GM21529 (cell line): Measurements from ENCODE around the gene BRSK2.
"Not testable (repeated sequence)": the region's sequence is repeated elsewhere in the genome, so short reads cannot be mapped to it uniquely, and the experiment has no call there.

Source experiments
- ATAC-seq: cut with Tn5 transposase; IDR thresholded peaks from one replicate; pipeline ENCODE4 v1.9.1; 2021; ENCODE audit not compliant: unreplicated experiment

BRSK2 gene

GRCh38 chr11:1389932-1390568, at the start of gene BRSK2:
Gene BRSK2 (plus strand): TSS chr11:1389934. CDS start chr11:1390285, 351 bp downstream.
- no peak for ATAC-seq

DNA sequence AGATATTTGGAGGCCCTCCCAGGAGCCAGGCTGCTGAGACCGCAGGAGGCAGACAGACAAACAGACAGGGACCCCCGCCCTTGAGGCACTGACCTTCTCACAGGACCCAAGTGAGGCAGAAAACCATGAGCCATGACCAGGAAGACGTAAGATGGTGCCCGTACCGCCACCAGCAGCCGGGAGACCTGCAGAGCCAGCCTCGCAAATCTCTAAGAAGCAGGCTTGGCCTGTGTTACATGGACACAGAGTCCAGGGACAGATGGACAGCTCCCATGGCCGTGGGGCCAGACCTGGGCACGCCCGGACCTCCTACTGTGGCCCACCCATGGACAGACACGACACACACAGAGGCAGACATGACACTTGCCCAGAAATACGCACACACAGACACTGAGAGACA, 49.6 kb upstream of the BRSK2 start:
- ATAC-seq, result no peak

- ATAC-seq, result not testable (repeated sequence)
Observed at GRCh38 chr11:1341226-1341625, 48.5 kb upstream of the BRSK2 start.

GRCh38 chr11:1341928-1342524, 47.7 kb upstream of the BRSK2 start:
- ATAC-seq, result no peak

DNA sequence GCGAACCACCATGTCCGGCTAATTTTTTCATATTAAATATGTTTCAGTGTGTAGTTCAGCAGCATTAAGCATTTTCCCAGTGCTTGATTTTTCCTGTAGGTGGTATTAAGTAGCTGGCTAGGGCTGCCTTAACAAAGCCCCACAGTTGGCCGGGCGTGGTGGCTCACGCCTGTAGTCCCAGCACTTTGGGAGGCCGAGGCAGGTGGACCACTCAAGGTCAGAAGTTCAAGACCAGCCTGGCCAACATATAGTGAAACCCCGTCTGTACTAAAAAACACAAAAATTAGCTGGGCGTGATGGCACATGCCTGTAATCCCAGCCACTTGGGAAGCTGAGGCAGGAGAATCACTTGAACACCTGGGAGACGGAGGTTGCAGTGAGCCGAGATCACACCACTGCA, 46.8 kb upstream of the BRSK2 start:
- ATAC-seq, result no peak

- no peak for ATAC-seq
Observed at GRCh38 chr11:1343391-1344055, 46.2 kb upstream of the BRSK2 start.

GRCh38 chr11:1344056-1344635, 45.6 kb upstream of the BRSK2 start:
- ATAC-seq, result no peak

GRCh38 chr11:1345737-1346513, 43.8 kb upstream of the BRSK2 start:
- no peak for ATAC-seq

GRCh38 chr11:1346669-1347390, 42.9 kb upstream of the BRSK2 start:
- ATAC-seq, result no peak

- not testable (repeated sequence) for ATAC-seq
Observed at GRCh38 chr11:1347411-1347999, 42.2 kb upstream of the BRSK2 start.

GRCh38 chr11:1348146-1348795, 41.5 kb upstream of the BRSK2 start:
- ATAC-seq, result no peak

- ATAC-seq, result no peak
Observed at GRCh38 chr11:1348796-1349326, 40.9 kb upstream of the BRSK2 start.

DNA sequence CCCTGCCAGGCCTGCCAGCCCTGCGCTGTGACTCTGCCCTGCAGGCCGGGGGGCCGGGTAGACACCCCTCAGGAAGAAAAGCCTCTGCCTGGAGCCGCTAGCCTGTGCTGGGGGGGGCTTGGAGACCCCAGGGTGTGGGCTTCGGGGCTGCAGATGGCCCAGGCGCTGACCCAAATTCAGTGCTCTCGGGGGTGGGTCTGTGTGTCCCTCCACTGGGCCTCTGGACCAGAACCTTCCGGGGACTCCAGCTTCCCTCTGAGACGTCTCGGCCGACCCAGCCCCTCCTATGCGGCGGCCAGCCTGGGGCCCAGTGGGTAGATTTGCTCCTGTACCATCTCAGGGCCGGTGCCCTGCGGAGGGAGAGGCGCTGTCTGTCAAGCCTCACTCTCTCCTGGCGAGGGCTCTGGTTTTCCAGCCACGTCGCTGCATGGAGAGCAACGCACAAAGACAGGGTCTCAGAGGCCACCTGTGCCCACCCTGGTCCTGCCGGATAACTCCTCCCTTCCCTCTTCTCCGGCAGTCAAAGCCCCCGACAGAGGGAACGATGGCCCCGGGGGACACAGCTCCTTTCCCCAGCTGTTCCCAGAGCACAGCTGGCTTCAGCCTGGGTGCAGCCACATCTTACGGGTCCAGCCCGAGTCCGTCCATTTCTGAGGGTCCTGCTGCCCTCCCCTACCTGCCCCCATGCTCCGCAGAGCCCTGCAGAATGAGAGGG, 40.2 kb upstream of the BRSK2 start:
- no peak for ATAC-seq

DNA sequence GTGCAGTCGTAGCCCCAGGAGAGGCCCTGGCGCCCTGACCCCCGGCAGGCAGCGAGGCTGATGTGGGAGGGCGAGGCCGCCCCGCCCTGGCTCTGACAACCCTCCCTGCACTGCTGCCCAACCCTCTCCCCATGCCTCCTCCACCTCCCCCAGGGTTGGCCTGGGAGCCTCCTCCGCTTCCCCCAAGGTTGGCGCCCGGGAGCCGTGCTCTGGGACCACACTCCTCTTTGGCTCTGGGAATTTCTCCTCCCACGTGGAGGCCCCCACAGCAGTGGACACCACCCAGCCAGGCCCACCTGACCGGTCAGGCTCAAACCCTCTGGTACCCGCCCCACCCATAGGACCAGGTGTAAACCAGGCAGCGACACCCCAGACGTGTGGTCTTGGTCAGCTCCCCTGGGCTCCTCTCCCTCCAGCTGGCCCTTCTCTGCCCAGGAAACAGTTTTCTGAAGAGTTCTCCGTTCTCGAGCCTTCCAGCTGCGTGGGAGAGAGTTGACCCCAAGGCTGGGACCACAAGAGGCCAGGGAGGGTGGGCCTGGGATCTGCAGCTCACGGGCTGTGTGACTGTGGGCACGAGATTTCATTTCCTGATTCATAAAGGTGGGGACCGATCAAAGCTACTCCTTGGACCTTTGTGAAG, 39.5 kb upstream of the BRSK2 start:
- ATAC-seq, result no peak

GRCh38 chr11:1351278-1351937, 38.3 kb upstream of the BRSK2 start:
- no peak for ATAC-seq

GRCh38 chr11:1352696-1353382, 36.9 kb upstream of the BRSK2 start:
- ATAC-seq, result no peak
